H1 (cell line): Measurements from ENCODE around the gene COL8A2. TPM values are rescaled to one million over a fixed set of nuclear protein-coding genes. Genes with fewer than 3 reads are reported as not detected.

Experiments
- CREB1 ChIP-seq: IDR thresholded peaks from 2 replicates; pipeline ENCODE4 v1.6.1; 2012; ENCODE audit warnings: inconsistent platforms
- EP300 ChIP-seq, 2 experiments: IDR thresholded peaks; 1 replicate in 1 of 2; 2 replicates in 1 of 2; pipeline ENCODE4 v1.6.1; 2011 to 2012; ENCODE audit warnings: low read depth in 2 of 2, low read length in 2 of 2, mild to moderate bottlenecking in 2 of 2, borderline replicate concordance in 1 of 2, inconsistent platforms in 1 of 2, moderate library complexity in 1 of 2
- KDM4A ChIP-seq: IDR thresholded peaks from one replicate; pipeline ENCODE4 v1.7.1; 2012; ENCODE audit warnings: low read depth, mild to moderate bottlenecking, moderate library complexity, low read length, inconsistent platforms; ENCODE audit not compliant: severe bottlenecking
- RAD21 ChIP-seq, 2 experiments: IDR thresholded peaks in 1 of 2; conservative IDR thresholded peaks in 1 of 2; 2 replicates each; pipeline ENCODE4 v1.6.1; 2011; ENCODE audit warnings: low read depth in 2 of 2, low read length in 2 of 2, improper control_type of control experiment in 1 of 2, inconsistent platforms in 1 of 2, mild to moderate bottlenecking in 1 of 2, moderate library complexity in 1 of 2
- polyA plus RNA-seq, 7 experiments: library from polyadenylated mRNA; depleted of rRNA in 3 of 7; stranded (reverse) in 5 of 7; unstranded in 2 of 7; fragments of >200 nt in 5 of 7; fragments of 200-250 nt in 2 of 7; gene quantifications; 1 replicate in 5 of 7; 2 replicates in 1 of 7; 4 replicates in 1 of 7; pipeline versions ENCODE4 v1.2.1 to v1.2.3, GENCODE V29; 2011 to 2013; ENCODE audit warnings: missing spikeins in 2 of 7, mixed read lengths in 2 of 7
- total RNA-seq: library from RNA; stranded (reverse); fragmentation: NEBNext Ultra II Directional; extraction: Animal tissue kit (Norgen Biotek cat#: 25700); gene quantifications from 2 replicates; pipeline ENCODE4 v1.2.1, GENCODE V29; 2021
- TF ChIP-seq, protein P1 (sequence below), 3 experiments: IDR thresholded peaks; 1 replicate in 2 of 3; 2 replicates in 1 of 3; pipeline versions ENCODE4 v1.5.1 to v1.6.1; 2011; ENCODE audit warnings: low read length in 3 of 3, mild to moderate bottlenecking in 3 of 3, inconsistent platforms in 2 of 3, low read depth in 1 of 3, moderate library complexity in 1 of 3; ENCODE audit not compliant: insufficient read depth in 1 of 3; ENCODE audit errors: control extremely low read depth in 1 of 3

Gene COL8A2
- total and polyA plus RNA-seq, 2 of the 8 experiments (the other 6 are each of a cell fraction or from before 2014, with no cell fraction given): 2.1 to 2.8 TPM

DNA sequence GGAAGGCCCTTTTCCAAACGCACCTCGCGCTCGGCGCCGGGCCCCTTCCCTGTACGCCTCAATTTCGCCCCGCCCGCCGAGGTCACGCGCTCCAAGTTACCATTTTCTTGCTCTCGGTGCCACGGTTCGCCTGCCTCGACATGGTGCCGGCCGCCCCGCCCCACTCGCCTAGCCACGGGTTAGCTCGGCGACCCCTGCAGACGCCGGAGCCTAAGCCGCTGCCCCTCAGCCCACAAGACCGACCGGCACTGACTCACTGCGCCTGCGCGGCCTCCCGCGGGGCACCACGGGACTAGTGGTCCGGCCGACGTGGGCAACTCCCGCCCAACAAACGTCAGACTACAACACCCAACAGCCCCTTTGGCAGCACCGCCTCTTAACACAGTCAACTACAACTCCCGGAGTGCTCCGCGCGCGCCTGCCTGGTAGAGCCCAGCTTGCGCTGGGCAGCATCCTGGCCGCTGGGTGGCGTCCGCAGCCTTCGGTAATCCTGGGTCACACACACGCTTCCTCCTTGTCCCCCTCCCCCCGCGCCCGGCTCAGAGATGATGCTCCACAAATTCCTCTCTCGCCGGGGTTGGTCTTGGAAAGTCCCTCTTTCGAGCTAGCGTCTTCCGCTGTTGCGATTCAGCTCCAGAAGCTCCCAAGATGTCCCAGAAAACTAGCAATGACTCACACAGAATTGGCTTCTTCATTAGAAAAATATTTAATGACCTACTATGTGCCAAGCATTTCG, 24.4 kb upstream of the COL8A2 start, which contains the start of gene TRAPPC3 (continued):
- TF ChIP-seq, protein P1, sequence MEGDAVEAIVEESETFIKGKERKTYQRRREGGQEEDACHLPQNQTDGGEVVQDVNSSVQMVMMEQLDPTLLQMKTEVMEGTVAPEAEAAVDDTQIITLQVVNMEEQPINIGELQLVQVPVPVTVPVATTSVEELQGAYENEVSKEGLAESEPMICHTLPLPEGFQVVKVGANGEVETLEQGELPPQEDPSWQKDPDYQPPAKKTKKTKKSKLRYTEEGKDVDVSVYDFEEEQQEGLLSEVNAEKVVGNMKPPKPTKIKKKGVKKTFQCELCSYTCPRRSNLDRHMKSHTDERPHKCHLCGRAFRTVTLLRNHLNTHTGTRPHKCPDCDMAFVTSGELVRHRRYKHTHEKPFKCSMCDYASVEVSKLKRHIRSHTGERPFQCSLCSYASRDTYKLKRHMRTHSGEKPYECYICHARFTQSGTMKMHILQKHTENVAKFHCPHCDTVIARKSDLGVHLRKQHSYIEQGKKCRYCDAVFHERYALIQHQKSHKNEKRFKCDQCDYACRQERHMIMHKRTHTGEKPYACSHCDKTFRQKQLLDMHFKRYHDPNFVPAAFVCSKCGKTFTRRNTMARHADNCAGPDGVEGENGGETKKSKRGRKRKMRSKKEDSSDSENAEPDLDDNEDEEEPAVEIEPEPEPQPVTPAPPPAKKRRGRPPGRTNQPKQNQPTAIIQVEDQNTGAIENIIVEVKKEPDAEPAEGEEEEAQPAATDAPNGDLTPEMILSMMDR (IDR thresholded peaks at IDR 0.05; ENCODE audit: control extremely low read depth in 1 of 3, insufficient read depth in 1 of 3, low read depth in 1 of 3, low read length in 3 of 3): peak; percentile 95 to 99 (median 98)
- TF ChIP-seq EP300 (IDR thresholded peaks at IDR 0.05; ENCODE audit: borderline replicate concordance in 1 of 2, low read depth in 2 of 2, low read length in 2 of 2) (peak in 1 of 2 experiments; percentile 71; a peak in 1 of 3 replicates), KDM4A (no peak), RAD21 (IDR thresholded peaks at IDR 0.05 in 1 of 2, conservative IDR thresholded peaks at IDR 0.05 in 1 of 2; ENCODE audit: low read depth in 2 of 2, low read length in 2 of 2) (peak; percentile 98), CREB1 (peak; percentile 87)
